Activated CD8-positive, alpha-beta memory T cell treated with anti-CD3 and anti-CD28 coated beads, Interleukin-2, amount 50 U/mL, for 4 hours (primary cell): ENCODE measurements around the gene FAM131B.

Experiments
- DNase-seq: peaks from one replicate; pipeline ENCODE4 v3.0.0-alpha.2; 2020

The FAM131B gene

DNA sequence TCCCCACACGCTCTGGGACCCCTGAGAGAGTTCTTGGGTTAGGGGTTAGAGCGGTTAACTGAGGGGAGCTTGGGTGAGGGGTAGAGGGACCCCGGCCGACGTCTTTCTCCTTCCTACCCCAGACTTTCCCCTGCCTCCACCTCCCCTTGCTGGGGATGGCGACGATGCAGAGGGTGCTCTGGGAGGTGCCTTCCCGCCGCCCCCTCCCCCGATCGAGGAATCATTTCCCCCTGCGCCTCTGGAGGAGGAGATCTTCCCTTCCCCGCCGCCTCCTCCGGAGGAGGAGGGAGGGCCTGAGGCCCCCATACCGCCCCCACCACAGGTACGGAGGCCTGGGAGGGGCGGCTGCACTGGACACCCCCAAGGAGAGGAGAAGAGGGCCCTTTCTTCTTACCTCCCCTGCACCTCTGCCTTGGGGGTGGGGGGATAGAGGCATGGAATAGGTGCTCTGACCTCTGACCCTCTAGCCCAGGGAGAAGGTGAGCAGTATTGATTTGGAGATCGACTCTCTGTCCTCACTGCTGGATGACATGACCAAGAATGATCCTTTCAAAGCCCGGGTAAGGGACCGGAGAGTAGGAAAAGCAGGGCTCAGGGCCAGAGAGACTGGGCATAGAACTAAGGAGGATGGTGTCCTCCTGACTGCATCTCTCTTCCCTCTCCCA is 19.7 kb upstream of the FAM131B start:
- DNase-seq: no peak

DNA sequence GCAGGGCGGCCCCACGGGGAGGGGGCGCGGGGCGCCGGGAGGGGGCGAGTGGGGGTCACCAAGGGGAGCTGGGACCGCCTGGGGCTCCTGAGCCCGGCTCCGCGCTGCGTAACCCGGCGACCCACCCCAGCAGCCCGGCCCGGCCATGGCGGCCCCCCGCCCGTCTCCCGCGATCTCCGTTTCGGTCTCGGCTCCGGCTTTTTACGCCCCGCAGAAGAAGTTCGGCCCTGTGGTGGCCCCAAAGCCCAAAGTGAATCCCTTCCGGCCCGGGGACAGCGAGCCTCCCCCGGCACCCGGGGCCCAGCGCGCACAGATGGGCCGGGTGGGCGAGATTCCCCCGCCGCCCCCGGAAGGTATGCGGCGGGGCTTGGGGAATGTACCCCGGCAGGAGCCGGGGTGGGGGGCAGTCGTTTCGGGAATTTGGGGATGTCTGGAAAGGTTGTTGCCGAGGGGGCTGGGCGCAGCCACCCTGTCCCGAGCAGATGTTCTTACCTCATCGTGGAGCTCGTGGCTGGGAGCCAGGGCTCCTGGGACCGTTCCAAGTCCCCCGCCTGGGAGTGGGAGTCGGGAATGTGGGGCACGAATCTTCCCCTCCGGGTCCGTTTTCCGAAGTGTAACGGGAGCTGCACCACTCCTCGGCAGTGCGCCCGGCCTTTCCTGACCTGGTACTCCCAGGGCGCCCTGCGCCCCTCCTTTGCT is 19.1 kb upstream of the FAM131B start:
- DNase-seq: no peak

DNA sequence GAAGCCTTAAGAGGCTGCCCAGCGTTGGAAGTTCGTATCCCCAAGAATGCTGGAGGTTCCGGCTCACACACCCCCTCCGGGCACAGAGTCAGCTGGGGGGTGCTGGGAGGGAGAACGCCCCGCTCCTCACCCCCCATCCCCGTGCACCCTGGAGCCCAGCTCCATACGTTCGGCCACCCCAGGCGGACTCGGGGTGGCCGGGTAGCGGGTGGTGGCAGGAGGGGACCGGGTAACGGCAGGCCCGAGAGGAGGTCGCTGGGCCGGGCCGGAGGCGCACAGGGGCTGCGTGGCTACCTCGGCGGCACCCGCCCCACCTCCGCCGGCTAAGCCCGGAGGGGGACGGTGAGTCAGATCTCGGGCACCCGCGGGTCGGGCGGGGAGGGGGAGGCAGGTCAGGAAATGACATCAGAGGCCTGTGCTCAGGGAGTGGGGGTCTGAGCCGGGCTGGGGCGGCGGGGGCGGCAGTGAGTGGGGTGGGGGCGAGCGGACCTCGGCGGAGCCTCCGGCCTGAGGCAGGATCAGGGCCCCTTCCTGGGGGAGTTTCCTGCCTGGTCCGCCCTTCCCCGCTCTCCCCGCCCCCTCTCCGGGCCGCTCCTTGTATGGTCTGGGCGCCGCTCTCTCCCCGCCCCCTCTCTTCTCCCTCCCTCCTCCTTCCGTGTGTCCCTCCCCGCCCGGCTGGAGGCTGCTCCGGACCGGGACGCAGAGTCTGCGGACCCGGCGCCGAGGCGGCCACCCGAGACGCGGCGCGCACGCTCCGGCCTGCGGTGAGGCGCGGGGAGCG is 18.3 kb upstream of the FAM131B start, which contains the start of gene ZYX:
Gene ZYX (plus strand): TSS at position 700 of the 781 bp plus-strand sequence. CDS start 227 bp downstream, outside the sequence.
- peak; percentile 91 for DNase-seq

- peak; percentile 90 for DNase-seq
These were observed 17.7 kb upstream of the FAM131B start for GRCh38 chr7:143380260-143380645.

DNA sequence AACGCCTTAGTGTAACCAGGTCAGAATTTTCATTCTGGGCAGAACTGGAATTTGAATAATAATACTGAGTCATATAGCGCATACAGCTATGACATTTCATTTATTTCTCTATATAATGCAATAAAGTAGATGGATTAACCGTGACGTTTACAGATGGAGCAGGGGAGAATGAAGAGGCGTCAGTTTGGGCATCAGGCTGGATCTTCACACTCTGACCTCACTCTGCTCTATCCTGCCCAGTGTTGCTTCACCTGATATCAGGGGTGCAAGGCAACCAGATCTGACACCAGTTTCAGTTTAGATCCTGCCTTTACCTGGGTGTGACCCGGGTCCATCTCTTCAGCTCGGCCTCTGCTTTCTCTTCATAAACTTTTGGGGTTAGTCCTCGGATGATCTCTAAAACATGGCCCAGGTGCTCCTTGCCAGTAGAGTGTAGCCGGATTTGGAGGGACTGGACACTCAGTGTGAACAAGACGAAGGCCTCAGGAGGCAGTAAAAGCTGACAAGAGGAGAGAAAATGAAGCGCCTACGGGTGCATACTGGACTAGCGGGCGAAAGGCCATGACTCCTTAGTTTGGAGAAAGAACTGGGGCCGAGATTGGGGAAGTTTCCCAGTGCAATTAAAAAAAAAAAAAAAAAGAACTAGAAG is 17.2 kb upstream of the FAM131B start:
- DNase-seq: no peak

GRCh38 chr7:143376396-143376795 is 13.9 kb upstream of the FAM131B start:
- no peak for DNase-seq

DNA sequence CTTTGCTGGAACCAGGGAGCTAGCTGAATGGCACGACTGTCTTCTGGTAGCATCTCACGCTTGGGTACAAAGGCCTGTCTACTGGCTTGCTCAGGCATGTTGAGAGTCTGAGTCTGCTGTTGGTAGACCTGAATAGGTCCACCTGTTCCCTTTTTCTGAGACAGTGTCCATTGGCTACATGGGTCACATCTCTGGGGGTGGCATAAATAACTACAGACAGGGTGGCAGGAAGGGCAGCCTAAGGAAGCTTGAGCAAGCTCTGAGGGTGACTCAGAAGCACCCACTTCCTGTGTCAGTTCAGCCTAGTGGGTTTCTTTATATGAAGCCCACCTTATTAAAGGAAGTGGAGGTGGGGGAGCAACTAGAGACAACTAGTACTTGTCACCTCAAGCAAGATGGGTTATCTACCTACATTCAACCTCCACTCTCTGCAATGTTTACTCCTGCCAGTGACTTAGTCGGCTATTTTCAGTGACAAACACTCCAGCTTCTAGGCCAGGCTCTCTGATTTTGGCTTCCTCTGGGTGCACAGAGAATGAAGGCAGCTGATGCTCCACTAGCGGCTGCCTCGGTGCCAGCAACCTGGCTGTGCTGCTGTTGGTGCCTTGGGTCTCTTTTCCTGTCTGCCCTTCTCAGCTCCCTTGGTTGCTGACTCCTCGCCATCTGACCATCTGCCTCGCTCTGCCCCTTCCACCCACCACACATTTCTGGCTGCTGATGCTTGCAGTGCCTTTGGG is 13.0 kb upstream of the FAM131B start:
- peak; percentile 50 for DNase-seq

- no peak for DNase-seq
These were observed 12.0 kb upstream of the FAM131B start for GRCh38 chr7:143374561-143374960.

GRCh38 chr7:143373255-143373794 is 10.8 kb upstream of the FAM131B start:
- DNase-seq: no peak

GRCh38 chr7:143372070-143372469 is 9.6 kb upstream of the FAM131B start:
- DNase-seq: peak; percentile 59

DNA sequence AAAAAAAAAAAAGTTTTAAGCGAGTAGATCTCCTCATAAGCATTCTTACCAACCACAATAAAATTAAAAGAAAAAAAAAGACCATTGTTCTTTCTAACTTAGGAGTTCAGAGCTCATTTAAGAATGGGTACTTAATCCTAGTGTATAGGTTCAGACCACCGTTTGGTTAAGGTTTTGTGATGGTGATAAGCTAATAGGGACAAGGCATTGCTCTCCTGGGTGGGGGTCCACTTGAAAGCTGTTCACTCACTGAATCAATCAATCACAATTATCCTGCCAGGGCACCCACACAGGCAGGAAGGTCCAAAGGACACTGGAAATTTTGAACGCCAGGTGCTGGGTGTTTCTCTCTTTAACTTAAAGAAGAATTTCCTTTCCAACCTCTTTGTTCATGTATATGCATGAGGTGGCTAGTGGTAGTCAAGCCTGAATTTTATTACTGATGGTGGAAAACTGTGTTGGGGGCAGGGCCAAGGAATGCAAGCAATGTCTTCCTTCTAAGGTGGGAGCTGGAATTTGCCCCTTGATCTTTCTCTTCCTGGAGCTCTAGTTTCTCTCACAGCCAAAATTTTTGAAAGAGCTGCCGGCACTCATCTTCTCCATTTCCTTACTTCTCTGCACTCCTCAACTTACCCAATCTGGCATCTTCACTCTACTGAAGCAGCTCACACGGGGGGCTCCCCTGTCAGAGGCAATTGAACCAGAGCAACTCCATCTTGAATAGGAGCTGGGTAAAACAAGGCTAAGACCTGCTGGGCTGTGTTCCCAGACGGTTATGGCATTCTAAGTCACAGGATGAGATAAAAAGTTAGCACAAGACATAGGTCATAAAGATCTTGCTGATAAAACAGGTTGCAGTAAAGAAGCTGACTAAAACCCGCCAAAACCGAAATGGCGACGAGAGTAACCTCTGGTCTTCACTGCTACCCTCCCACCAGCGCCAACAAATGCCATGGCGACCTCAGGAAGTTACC is 7.5 kb upstream of the FAM131B start:
- DNase-seq: no peak

GRCh38 chr7:143368387-143368786 is 5.9 kb upstream of the FAM131B start:
- no peak for DNase-seq

GRCh38 chr7:143367972-143368371 is 5.5 kb upstream of the FAM131B start:
- DNase-seq: no peak

DNA sequence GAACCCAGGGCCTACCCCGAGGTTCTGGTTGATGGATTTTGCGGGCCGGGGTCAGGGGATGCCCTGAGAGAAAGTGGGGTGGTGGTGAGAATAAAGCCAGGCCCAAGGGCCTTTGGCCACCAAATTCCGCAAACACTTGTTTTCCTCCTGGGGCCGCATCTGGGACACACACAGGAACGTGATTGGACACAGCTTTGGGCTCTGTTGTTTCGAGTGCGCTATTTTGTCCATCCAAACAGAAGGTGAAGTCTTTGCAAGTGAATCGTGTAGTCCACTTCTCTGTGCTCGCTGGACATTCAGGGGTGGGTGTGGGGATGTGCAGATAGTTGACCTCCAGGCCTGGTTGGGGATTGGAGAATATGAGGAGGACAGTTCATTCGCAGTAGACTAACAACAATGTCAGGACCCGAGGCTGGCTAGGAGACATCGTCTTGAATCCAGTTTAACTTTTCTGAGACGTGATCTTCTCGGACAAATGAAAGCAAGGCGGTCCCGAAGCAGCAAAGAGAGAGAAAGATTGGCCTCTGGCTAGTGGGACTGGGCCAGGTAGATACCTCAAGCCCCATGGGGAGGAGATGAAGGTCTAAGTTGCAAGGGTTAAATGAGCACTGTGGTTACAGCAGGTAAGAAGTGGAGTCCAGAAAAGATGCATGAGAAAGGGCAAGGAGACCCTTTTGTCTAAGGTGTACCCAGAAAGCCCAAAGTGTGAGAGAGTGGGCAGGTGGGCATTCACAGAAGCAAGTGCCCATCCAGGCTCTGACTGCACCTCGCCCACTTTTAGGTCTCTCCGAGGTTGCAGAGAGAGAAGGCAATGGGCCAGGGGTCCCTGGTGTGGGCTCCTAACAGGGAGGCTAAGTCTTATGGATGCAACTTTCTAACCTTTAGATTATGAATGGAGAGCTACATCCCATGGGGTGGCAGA is 764 bp upstream of the FAM131B start:
- DNase-seq: no peak

DNA sequence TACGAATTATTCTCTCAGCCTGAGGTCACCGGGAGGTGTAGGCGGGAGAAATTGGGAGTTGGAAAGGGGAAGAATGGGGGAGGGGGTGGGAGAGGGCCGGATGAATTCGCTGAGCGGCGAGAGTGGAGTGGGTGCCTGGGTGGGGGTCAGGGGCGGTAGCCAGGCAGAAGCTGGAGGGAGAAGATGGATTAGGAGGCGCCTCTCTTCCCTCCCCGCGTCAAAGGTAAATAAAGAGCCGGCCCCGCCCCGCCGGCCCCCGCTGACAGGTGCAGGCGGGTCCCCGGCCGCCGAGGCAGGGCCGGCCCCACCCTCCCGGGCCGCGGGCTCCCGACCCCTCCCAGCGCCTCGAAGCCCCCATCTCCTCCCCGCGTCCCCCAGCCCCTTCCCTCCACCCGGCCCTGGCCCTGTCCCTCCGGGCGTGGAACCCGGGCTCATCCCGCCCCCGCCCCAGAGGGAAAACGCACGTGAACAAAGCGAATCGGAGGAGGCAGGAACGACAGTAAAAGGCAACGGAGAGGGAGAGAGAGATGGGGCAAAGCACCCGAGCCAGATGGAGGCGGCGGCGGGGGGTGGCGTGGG is 872 bp downstream of the FAM131B start:
- no peak for DNase-seq

GRCh38 chr7:143360788-143361551 is 1.5 kb downstream of the FAM131B start:
- DNase-seq: no peak

DNA sequence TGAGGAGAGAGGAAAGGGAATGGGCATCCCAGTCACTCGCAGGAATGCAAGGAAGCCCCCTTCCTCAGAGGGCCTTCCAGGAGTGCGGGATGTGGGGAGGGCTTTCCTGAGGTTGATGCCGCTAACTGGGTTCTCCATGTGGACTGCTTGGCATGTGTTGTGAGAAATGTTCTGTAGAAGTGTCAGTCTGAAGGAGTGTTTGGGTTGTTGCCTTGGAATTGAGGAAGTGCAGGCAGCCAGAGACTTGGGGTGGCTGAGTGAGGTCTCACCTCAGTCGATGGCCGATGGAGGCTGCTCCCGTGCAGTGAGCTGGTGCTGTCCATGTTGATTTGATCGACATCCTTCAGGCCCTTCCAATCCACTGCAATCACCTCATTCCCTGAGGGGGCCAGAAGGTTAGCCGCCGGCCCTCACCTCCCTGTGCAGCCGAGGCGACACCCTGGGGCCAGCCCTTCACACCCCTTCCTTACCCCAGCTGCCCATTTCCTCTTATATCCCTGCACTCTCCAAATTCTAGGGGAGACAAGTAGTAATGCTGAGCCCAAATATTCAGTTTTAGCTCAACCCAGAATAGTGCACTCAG is 2.7 kb downstream of the FAM131B start:
- no peak for DNase-seq

GRCh38 chr7:143358626-143359025 is 3.9 kb downstream of the FAM131B start:
- DNase-seq: no peak
